ENCODE results near the gene FXYD6.
"Not testable (repeated sequence)": the region's sequence is repeated elsewhere in the genome, so short reads cannot be mapped to it uniquely, and the experiment has no call there.

The FXYD6 gene

GRCh38 chr11:117818041-117818873 lies 58.2 kb downstream of the FXYD6 start:
- Histone ChIP-seq H3K4me3 (ENCODE audit: low read length in 2 of 2) (no peak overlapping the region), H3K9me3 (ENCODE audit: control insufficient read depth in 2 of 2, low read length in 2 of 2) (no peaks in the 10 kb centered on the region), H3K36me3 (ENCODE audit: control insufficient read depth in 2 of 2, insufficient read depth in 2 of 2, low read length in 2 of 2) (no peaks in the 10 kb centered on the region), H3K4me1 (ENCODE audit: control insufficient read depth in 2 of 2, insufficient read depth in 2 of 2, low read length in 2 of 2) (peaks cover 37 to 44% of the 10 kb centered on the region in 2 donors), H3K27me3 (ENCODE audit: control insufficient read depth in 2 of 2, insufficient read depth in 2 of 2, low read length in 2 of 2) (no peaks in the 10 kb centered on the region), H3K9ac (ENCODE audit: low read depth in 1 of 2, low read length in 2 of 2) (no peak overlapping the region), H3K27ac (ENCODE audit: low read depth in 2 of 2, low read length in 2 of 2) (no peak overlapping the region)

- Histone ChIP-seq H3K27me3 (ENCODE audit: control insufficient read depth in 2 of 2, insufficient read depth in 2 of 2, low read length in 2 of 2) (no peaks in the 10 kb centered on the region), H3K4me1 (ENCODE audit: control insufficient read depth in 2 of 2, insufficient read depth in 2 of 2, low read length in 2 of 2) (peaks cover 37 to 44% of the 10 kb centered on the region in 2 donors), H3K9ac (ENCODE audit: low read depth in 1 of 2, low read length in 2 of 2) (peak overlapping the region in 1 of 2 donors; percentile 25), H3K36me3 (ENCODE audit: control insufficient read depth in 2 of 2, insufficient read depth in 2 of 2, low read length in 2 of 2) (no peaks in the 10 kb centered on the region), H3K4me3 (ENCODE audit: low read length in 2 of 2) (peak overlapping the region in 1 of 2 donors; percentile 33), H3K9me3 (ENCODE audit: control insufficient read depth in 2 of 2, low read length in 2 of 2) (no peaks in the 10 kb centered on the region), H3K27ac (ENCODE audit: low read depth in 2 of 2, low read length in 2 of 2) (peak overlapping the region in 1 of 2 donors; percentile 87)
Observed at GRCh38 chr11:117817368-117818040, 59.0 kb downstream of the FXYD6 start.

- Histone ChIP-seq H3K9me3 (ENCODE audit: control insufficient read depth in 2 of 2, low read length in 2 of 2) (no peaks in the 10 kb centered on the region), H3K27me3 (ENCODE audit: control insufficient read depth in 2 of 2, insufficient read depth in 2 of 2, low read length in 2 of 2) (no peaks in the 10 kb centered on the region), H3K9ac (ENCODE audit: low read depth in 1 of 2, low read length in 2 of 2) (peak overlapping the region; percentile 24 to 25), H3K4me1 (ENCODE audit: control insufficient read depth in 2 of 2, insufficient read depth in 2 of 2, low read length in 2 of 2) (peaks cover 37 to 44% of the 10 kb centered on the region in 2 donors), H3K36me3 (ENCODE audit: control insufficient read depth in 2 of 2, insufficient read depth in 2 of 2, low read length in 2 of 2) (no peaks in the 10 kb centered on the region), H3K4me3 (ENCODE audit: low read length in 2 of 2) (peak overlapping the region in 1 of 2 donors; percentile 33), H3K27ac (ENCODE audit: low read depth in 2 of 2, low read length in 2 of 2) (peak overlapping the region in 1 of 2 donors; percentile 87)
Observed at GRCh38 chr11:117816846-117817367, 59.6 kb downstream of the FXYD6 start.

GRCh38 chr11:117816151-117816741 lies 60.2 kb downstream of the FXYD6 start:
- Histone ChIP-seq H3K9me3 (ENCODE audit: control insufficient read depth in 2 of 2, low read length in 2 of 2) (no peaks in the 10 kb centered on the region), H3K27ac (ENCODE audit: low read depth in 2 of 2, low read length in 2 of 2) (peak overlapping the region; percentile 87 to 88), H3K4me3 (ENCODE audit: low read length in 2 of 2) (no peak overlapping the region), H3K9ac (ENCODE audit: low read depth in 1 of 2, low read length in 2 of 2) (peak overlapping the region in 1 of 2 donors; percentile 34), H3K4me1 (ENCODE audit: control insufficient read depth in 2 of 2, insufficient read depth in 2 of 2, low read length in 2 of 2) (peaks cover 37 to 44% of the 10 kb centered on the region in 2 donors), H3K27me3 (ENCODE audit: control insufficient read depth in 2 of 2, insufficient read depth in 2 of 2, low read length in 2 of 2) (no peaks in the 10 kb centered on the region), H3K36me3 (ENCODE audit: control insufficient read depth in 2 of 2, insufficient read depth in 2 of 2, low read length in 2 of 2) (no peaks in the 10 kb centered on the region)

- Histone ChIP-seq H3K4me3 (ENCODE audit: low read length in 2 of 2) (peak overlapping the region in 1 of 2 donors; percentile 37), H3K4me1 (ENCODE audit: control insufficient read depth in 2 of 2, insufficient read depth in 2 of 2, low read length in 2 of 2) (peaks cover 37 to 43% of the 10 kb centered on the region in 2 donors), H3K9me3 (ENCODE audit: control insufficient read depth in 2 of 2, low read length in 2 of 2) (no peaks in the 10 kb centered on the region), H3K9ac (ENCODE audit: low read depth in 1 of 2, low read length in 2 of 2) (peak overlapping the region; percentile 32 to 34), H3K27me3 (ENCODE audit: control insufficient read depth in 2 of 2, insufficient read depth in 2 of 2, low read length in 2 of 2) (no peaks in the 10 kb centered on the region), H3K36me3 (ENCODE audit: control insufficient read depth in 2 of 2, insufficient read depth in 2 of 2, low read length in 2 of 2) (no peaks in the 10 kb centered on the region), H3K27ac (ENCODE audit: low read depth in 2 of 2, low read length in 2 of 2) (peak overlapping the region; percentile 87 to 88)
Observed at GRCh38 chr11:117815262-117815803, 61.1 kb downstream of the FXYD6 start.

GRCh38 chr11:117814766-117815261 lies 61.6 kb downstream of the FXYD6 start:
- H3K9me3 ChIP-seq (ENCODE audit: control insufficient read depth in 2 of 2, low read length in 2 of 2), result no peaks in the 10 kb centered on the region
- no peaks in the 10 kb centered on the region for H3K36me3 ChIP-seq (ENCODE audit: control insufficient read depth in 2 of 2, insufficient read depth in 2 of 2, low read length in 2 of 2)
- peak overlapping the region in 1 of 2 donors; percentile 37 for H3K4me3 ChIP-seq (ENCODE audit: low read length in 2 of 2)
- peak overlapping the region; percentile 87 to 88 for H3K27ac ChIP-seq (ENCODE audit: low read depth in 2 of 2, low read length in 2 of 2)
- H3K9ac ChIP-seq (ENCODE audit: low read depth in 1 of 2, low read length in 2 of 2), result peak overlapping the region; percentile 47 to 60
- peaks cover 36 to 38% of the 10 kb centered on the region in 2 donors for H3K4me1 ChIP-seq (ENCODE audit: control insufficient read depth in 2 of 2, insufficient read depth in 2 of 2, low read length in 2 of 2)
- H3K27me3 ChIP-seq (ENCODE audit: control insufficient read depth in 2 of 2, insufficient read depth in 2 of 2, low read length in 2 of 2), result no peaks in the 10 kb centered on the region

- H3K27me3 ChIP-seq (ENCODE audit: control insufficient read depth in 2 of 2, insufficient read depth in 2 of 2, low read length in 2 of 2), result no peaks in the 10 kb centered on the region
- H3K4me1 ChIP-seq (ENCODE audit: control insufficient read depth in 2 of 2, insufficient read depth in 2 of 2, low read length in 2 of 2), result peaks cover 37 to 39% of the 10 kb centered on the region in 2 donors
- H3K9me3 ChIP-seq (ENCODE audit: control insufficient read depth in 2 of 2, low read length in 2 of 2), result no peaks in the 10 kb centered on the region
- no peaks in the 10 kb centered on the region for H3K36me3 ChIP-seq (ENCODE audit: control insufficient read depth in 2 of 2, insufficient read depth in 2 of 2, low read length in 2 of 2)
- H3K4me3 ChIP-seq (ENCODE audit: low read length in 2 of 2), result peak overlapping the region in 1 of 2 donors; percentile 37
- H3K9ac ChIP-seq (ENCODE audit: low read depth in 1 of 2, low read length in 2 of 2), result peak overlapping the region; percentile 47 to 60
- H3K27ac ChIP-seq (ENCODE audit: low read depth in 2 of 2, low read length in 2 of 2), result peak overlapping the region; percentile 87 to 88
Observed at GRCh38 chr11:117814204-117814765, 62.2 kb downstream of the FXYD6 start.

GRCh38 chr11:117810056-117810451 lies 66.4 kb downstream of the FXYD6 start:
- not testable (repeated sequence) for H3K27me3 ChIP-seq (ENCODE audit: control insufficient read depth in 2 of 2, insufficient read depth in 2 of 2, low read length in 2 of 2); H3K27ac ChIP-seq (ENCODE audit: low read depth in 2 of 2, low read length in 2 of 2); H3K9me3 ChIP-seq (ENCODE audit: control insufficient read depth in 2 of 2, low read length in 2 of 2); H3K9ac ChIP-seq (ENCODE audit: low read depth in 1 of 2, low read length in 2 of 2); H3K36me3 ChIP-seq (ENCODE audit: control insufficient read depth in 2 of 2, insufficient read depth in 2 of 2, low read length in 2 of 2); H3K4me3 ChIP-seq (ENCODE audit: low read length in 2 of 2)
- peaks cover 20 to 24% of the 10 kb centered on the region in 2 donors for H3K4me1 ChIP-seq (ENCODE audit: control insufficient read depth in 2 of 2, insufficient read depth in 2 of 2, low read length in 2 of 2)

GRCh38 chr11:117809236-117810055 lies 67.0 kb downstream of the FXYD6 start:
- H3K4me1 ChIP-seq (ENCODE audit: control insufficient read depth in 2 of 2, insufficient read depth in 2 of 2, low read length in 2 of 2), result peaks cover 14 to 17% of the 10 kb centered on the region in 2 donors
- H3K36me3 ChIP-seq (ENCODE audit: control insufficient read depth in 2 of 2, insufficient read depth in 2 of 2, low read length in 2 of 2), result no peaks in the 10 kb centered on the region
- H3K9me3 ChIP-seq (ENCODE audit: control insufficient read depth in 2 of 2, low read length in 2 of 2), result no peaks in the 10 kb centered on the region
- no peak overlapping the region for H3K4me3 ChIP-seq (ENCODE audit: low read length in 2 of 2)
- peak overlapping the region; percentile 7 to 51 for H3K9ac ChIP-seq (ENCODE audit: low read depth in 1 of 2, low read length in 2 of 2)
- H3K27ac ChIP-seq (ENCODE audit: low read depth in 2 of 2, low read length in 2 of 2), result peak overlapping the region; percentile 35 to 62
- no peaks in the 10 kb centered on the region for H3K27me3 ChIP-seq (ENCODE audit: control insufficient read depth in 2 of 2, insufficient read depth in 2 of 2, low read length in 2 of 2)
